Fibroblast of lung (primary cell): ENCODE measurements around the gene ZNF454.

Source experiments
- CTCF ChIP-seq, 2 donors: IDR thresholded peaks in 1 of 2; conservative IDR thresholded peaks in 1 of 2; 1 replicate in 1 of 2; 2 replicates in 1 of 2; pipeline ENCODE4 v1.5.1; 2011 to 2012; ENCODE audit warnings: low read length in 2 of 2, control low read depth in 1 of 2, inconsistent platforms in 1 of 2, low read depth in 1 of 2, mild to moderate bottlenecking in 1 of 2
- EZH2 ChIP-seq: IDR thresholded peaks from 2 replicates; pipeline ENCODE4 v1.5.1; 2012; ENCODE audit warnings: low read length, control low read depth, mild to moderate bottlenecking; ENCODE audit errors: missing control alignments

GRCh38 chr5:178940569-178941360 lies at the start of gene ZNF454:
- no peak for TF ChIP-seq CTCF (conservative IDR thresholded peaks at IDR 0.05 in 1 of 2, IDR thresholded peaks at IDR 0.05 in 1 of 2; ENCODE audit: low read depth in 1 of 2, low read length in 2 of 2)
- no peak for TF ChIP-seq EZH2
